WTC11 (cell line): ENCODE results near the gene GALNT18. TPM values are rescaled to one million over a fixed set of nuclear protein-coding genes. Genes with fewer than 3 reads are reported as not detected.

Experiments
- ATAC-seq: fragments of 200-7000 bp; cut with Tn5 transposase; 2 replicates; pipeline ENCODE4 v1.10.0; 2021; ENCODE audit warnings: mild to moderate bottlenecking, moderate library complexity
- CTCF ChIA-PET: fragments of 300-600 bp; sonication (Branson Sonifier 250); formaldehyde crosslinking; loops from one replicate; lab custom pipeline; 2021; ENCODE audit warnings: antibody characterized with exemption; lab: Charles Lee
- POLR2A ChIA-PET: fragments of 350-600 bp; sonication (Branson Sonifier 250); formaldehyde crosslinking; loops from one replicate; lab custom pipeline; 2021; ENCODE audit warnings: antibody characterized with exemption; lab: Charles Lee
- DNase-seq: peaks from one replicate; pipeline ENCODE4 v3.0.0; 2021; ENCODE audit warnings: low spot score
- H3K27ac Mint-ChIP-seq: 2 replicates; pipeline ENCODE4 v1.8.0; 2021; ENCODE audit warnings: mixed read lengths
- H3K27me3 Mint-ChIP-seq: 2 replicates; pipeline ENCODE4 v1.8.0; 2021; ENCODE audit warnings: low read depth, mild to moderate bottlenecking, moderate library complexity, mixed read lengths
- H3K36me3 Mint-ChIP-seq: 2 replicates; pipeline ENCODE4 v1.8.0; 2021; ENCODE audit warnings: mixed read lengths
- H3K4me1 Mint-ChIP-seq: 2 replicates; pipeline ENCODE4 v1.8.0; 2022; ENCODE audit warnings: mixed read lengths
- H3K4me3 Mint-ChIP-seq: 2 replicates; pipeline ENCODE4 v1.8.0; 2021; ENCODE audit warnings: mild to moderate bottlenecking, moderate library complexity, mixed read lengths
- H3K9me3 Mint-ChIP-seq: 2 replicates; pipeline ENCODE4 v1.8.0; 2021; ENCODE audit warnings: mixed read lengths
- AFF4 ChIP-seq: sonication (generic); formaldehyde crosslinking; IDR thresholded peaks from 2 replicates; pipeline ENCODE4 v1.8.1; 2023; ENCODE audit warnings: mild to moderate bottlenecking, missing genetic modification reagents, borderline replicate concordance
- ATF2 ChIP-seq: sonication (generic); formaldehyde crosslinking; IDR thresholded peaks from 2 replicates; pipeline ENCODE4 v1.8.1; 2022; ENCODE audit warnings: low read depth, missing genetic modification reagents, borderline replicate concordance
- CDX4 ChIP-seq: fragments of 250-450 bp; sonication (Bioruptor Pico); IDR thresholded peaks from 2 replicates; pipeline ENCODE4 v1.9.0; 2021; ENCODE audit warnings: moderate library complexity, mild to moderate bottlenecking, inconsistent platforms, borderline replicate concordance
- FOXK1 ChIP-seq: sonication (generic); formaldehyde crosslinking; IDR thresholded peaks from 2 replicates; pipeline ENCODE4 v1.8.0; 2022; ENCODE audit warnings: mild to moderate bottlenecking, moderate library complexity, missing genetic modification reagents
- HMGA2 ChIP-seq: fragments of 250-450 bp; sonication (Bioruptor Pico); IDR thresholded peaks from 2 replicates; pipeline ENCODE4 v1.4.0; 2021; ENCODE audit warnings: mild to moderate bottlenecking, moderate library complexity
- MYBL2 ChIP-seq: sonication (generic); formaldehyde crosslinking; IDR thresholded peaks from 2 replicates; pipeline ENCODE4 v1.8.1; 2023; ENCODE audit warnings: mild to moderate bottlenecking, moderate library complexity, missing genetic modification reagents
- NFATC4 ChIP-seq: fragments of 250-450 bp; sonication (Bioruptor Pico); IDR thresholded peaks from 2 replicates; pipeline ENCODE4 v1.9.0; 2021; ENCODE audit warnings: mild to moderate bottlenecking
- OVOL2 ChIP-seq: fragments of 250-450 bp; sonication (Bioruptor Pico); IDR thresholded peaks from 2 replicates; pipeline ENCODE4 v1.9.0; 2021; ENCODE audit warnings: mild to moderate bottlenecking, borderline replicate concordance
- PREB ChIP-seq: sonication (generic); formaldehyde crosslinking; IDR thresholded peaks from 2 replicates; pipeline ENCODE4 v1.8.1; 2022; ENCODE audit warnings: mild to moderate bottlenecking, missing genetic modification reagents, moderate library complexity, borderline replicate concordance
- SOX15 ChIP-seq: fragments of 250-450 bp; sonication (Bioruptor Pico); IDR thresholded peaks from 2 replicates; pipeline ENCODE4 v1.9.0; 2021; ENCODE audit warnings: mild to moderate bottlenecking
- SP1 ChIP-seq: sonication (generic); formaldehyde crosslinking; conservative IDR thresholded peaks from 2 replicates; pipeline ENCODE4 v1.8.1; 2022; ENCODE audit warnings: missing genetic modification reagents
- STAT6 ChIP-seq: sonication (generic); formaldehyde crosslinking; conservative IDR thresholded peaks from 2 replicates; pipeline ENCODE4 v1.8.1; 2023; ENCODE audit warnings: mild to moderate bottlenecking, low read depth, missing genetic modification reagents, moderate library complexity
- TCF7 ChIP-seq: sonication (generic); formaldehyde crosslinking; IDR thresholded peaks from 2 replicates; pipeline ENCODE4 v1.8.0; 2022; ENCODE audit warnings: mild to moderate bottlenecking, low read depth, missing genetic modification reagents, moderate library complexity
- TP53 ChIP-seq: sonication (generic); formaldehyde crosslinking; IDR thresholded peaks from 2 replicates; pipeline ENCODE4 v1.8.1; 2023; ENCODE audit warnings: mild to moderate bottlenecking, missing genetic modification reagents
- ZNF219 ChIP-seq: sonication (generic); formaldehyde crosslinking; IDR thresholded peaks from 2 replicates; pipeline ENCODE4 v1.8.0; 2023; ENCODE audit warnings: missing genetic modification reagents, mild to moderate bottlenecking, borderline replicate concordance
- ZNF281 ChIP-seq: sonication (generic); formaldehyde crosslinking; IDR thresholded peaks from 2 replicates; pipeline ENCODE4 v1.8.0; 2023; ENCODE audit warnings: mild to moderate bottlenecking, missing genetic modification reagents
- ZNF416 ChIP-seq: fragments of 250-450 bp; sonication (Bioruptor Pico); IDR thresholded peaks from 2 replicates; pipeline ENCODE4 v1.9.0; 2021; ENCODE audit warnings: mild to moderate bottlenecking, inconsistent platforms
- ZNF425 ChIP-seq: fragments of 250-450 bp; sonication (Bioruptor Pico); conservative IDR thresholded peaks from 2 replicates; pipeline ENCODE4 v1.9.0; 2021; ENCODE audit warnings: mild to moderate bottlenecking
- ZNF671 ChIP-seq: fragments of 250-450 bp; sonication (Bioruptor Pico); IDR thresholded peaks from 2 replicates; pipeline ENCODE4 v1.8.0; 2021; ENCODE audit warnings: mild to moderate bottlenecking
- ZSCAN18 ChIP-seq: fragments of 250-450 bp; sonication (Bioruptor Pico); IDR thresholded peaks from 2 replicates; pipeline ENCODE4 v2.1.2; 2022; ENCODE audit warnings: mild to moderate bottlenecking, moderate library complexity
- total RNA-seq: library from RNA; stranded (reverse); gene quantifications from 3 replicates; pipeline ENCODE4 v1.2.3, GENCODE V29; 2021

Gene GALNT18
- total RNA-seq, 1 experiment from 2014 or later: 5.0 TPM

- TF ChIP-seq ZSCAN18 (no peak), ZNF416 (no peak), HMGA2 (CRISPR knock-in tag) (no peak), FOXK1 (CRISPR knock-in tag) (no peak), TCF7 (CRISPR knock-in tag) (no peak), ZNF671 (CRISPR knock-in tag) (no peak), PREB (no peak)
These were observed 337.3 kb downstream of the GALNT18 start (continued) for GRCh38 chr11:11284481-11284880.

- H3K9me3 Mint-ChIP-seq: no peaks in the 10 kb centered on the region
- CTCF ChIA-PET: interaction anchor here (1.3 kb wide), 1 partner anchor 126 kb away, joined by 5 read pairs; no protein-coding TSS in a partner anchor
These were observed 340.2 kb downstream of the GALNT18 start for GRCh38 chr11:11281626-11282025.

More at GRCh38 chr11:11281626-11282025, 340.2 kb downstream of the GALNT18 start:
- DNase-seq: no peak
- Mint-ChIP-seq H3K36me3 (no peaks in the 10 kb centered on the region), H3K27ac (no peak overlapping the region), H3K4me1 (no peaks in the 10 kb centered on the region; the same call in 1 of the 2 replicates), H3K27me3 (no peaks in the 10 kb centered on the region; the same call in 1 of the 2 replicates), H3K4me3 (no peak overlapping the region)
- POLR2A ChIA-PET: no interaction called here
- no peak for ATAC-seq
- TF ChIP-seq FOXK1 (CRISPR knock-in tag) (no peak), NFATC4 (CRISPR knock-in tag) (no peak), CDX4 (no peak), ATF2 (CRISPR knock-in tag) (no peak), SP1 (no peak), STAT6 (CRISPR knock-in tag) (no peak), OVOL2 (CRISPR knock-in tag) (no peak), TP53 (CRISPR knock-in tag) (no peak), SOX15 (no peak), MYBL2 (CRISPR knock-in tag) (no peak), ZNF425 (no peak), AFF4 (no peak), ZNF281 (no peak), HMGA2 (CRISPR knock-in tag) (no peak), ZNF219 (no peak)
